Colonic mucosa (tissue), 4 donors: ENCODE results near the gene PARP11. TPM values are rescaled to one million over a fixed set of nuclear protein-coding genes. Genes with fewer than 3 reads are reported as not detected.

Experiments
- DNase-seq: peaks from one replicate; pipeline ENCODE4 v3.0.0-alpha.2; 2020
- H3K27ac ChIP-seq: fragments of 200-600 bp; one replicate; pipeline ENCODE4 v1.8.0; 2021
- H3K27me3 ChIP-seq: fragments of 200-600 bp; one replicate; pipeline ENCODE4 v1.8.0; 2021
- H3K36me3 ChIP-seq: fragments of 200-600 bp; one replicate; pipeline ENCODE4 v1.8.0; 2021
- H3K4me1 ChIP-seq: fragments of 200-600 bp; one replicate; pipeline ENCODE4 v1.8.0; 2021; ENCODE audit warnings: mild to moderate bottlenecking
- H3K4me3 ChIP-seq: fragments of 200-600 bp; one replicate; pipeline ENCODE4 v1.8.0; 2021
- H3K9ac ChIP-seq, 2 donors: one replicate each; pipeline ENCODE4 v1.7.0; 2013; ENCODE audit warnings: control low read depth in 2 of 2, low read depth in 2 of 2, low read length in 2 of 2
- H3K9me3 ChIP-seq: fragments of 200-600 bp; one replicate; pipeline ENCODE4 v1.8.0; 2021
- intact Hi-C: fragments of 100-400 bp; cut with DNase I; formaldehyde crosslinking; loops from one replicate; pipeline ENCODE4 v1.14.1; 2022
- total RNA-seq, 2 donors: library from RNA; stranded (reverse); fragmentation: NEBNext Ultra II Directional in 1 of 2; extraction: Animal tissue kit (Norgen Biotek cat#: 25700) in 1 of 2; gene quantifications; one replicate each; pipeline ENCODE4 v1.2.1, GENCODE V29; 2021
- TF ChIP-seq, protein P1 (sequence below): fragments of 200-600 bp; IDR thresholded peaks from one replicate; pipeline ENCODE4 v1.8.0; 2022; ENCODE audit warnings: antibody characterized with exemption, mild to moderate bottlenecking
- donor health status: healthy.
- donor health status: DM: no; HTN: no; CAD: no.
- donor health status: DM: no; HTN: no; CAD: no.

The PARP11 gene
- total RNA-seq, 2 donors from 2014 or later: 5.5 to 5.8 TPM

DNA sequence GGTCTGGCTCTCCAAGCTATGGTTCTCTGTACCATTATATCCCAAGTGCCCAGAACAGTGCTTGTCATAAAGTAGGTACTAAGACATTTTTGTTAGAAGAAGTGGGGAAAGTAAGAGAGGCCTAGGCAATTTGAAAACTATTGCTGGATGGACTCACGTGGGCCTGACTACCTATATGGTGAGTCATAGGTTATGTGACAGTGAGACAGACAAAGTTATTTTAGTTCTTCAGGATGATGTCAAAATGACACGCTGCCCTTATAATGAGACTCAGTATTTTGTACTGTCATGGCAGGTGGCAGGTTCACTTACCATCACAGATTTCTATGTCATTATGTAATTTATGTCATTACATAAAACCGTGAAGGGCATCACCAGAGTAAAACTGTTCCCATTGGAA, 53.1 kb downstream of the PARP11 start:
- Histone ChIP-seq H3K9ac (no peak overlapping the region), H3K36me3 (no peaks in the 10 kb centered on the region), H3K9me3 (no peaks in the 10 kb centered on the region), H3K27ac (no peak overlapping the region), H3K4me3 (no peak overlapping the region), H3K4me1 (no peaks in the 10 kb centered on the region), H3K27me3 (no peaks in the 10 kb centered on the region)
- intact Hi-C loops: no loop called here
- no peak for DNase-seq
- TF ChIP-seq, protein P1, sequence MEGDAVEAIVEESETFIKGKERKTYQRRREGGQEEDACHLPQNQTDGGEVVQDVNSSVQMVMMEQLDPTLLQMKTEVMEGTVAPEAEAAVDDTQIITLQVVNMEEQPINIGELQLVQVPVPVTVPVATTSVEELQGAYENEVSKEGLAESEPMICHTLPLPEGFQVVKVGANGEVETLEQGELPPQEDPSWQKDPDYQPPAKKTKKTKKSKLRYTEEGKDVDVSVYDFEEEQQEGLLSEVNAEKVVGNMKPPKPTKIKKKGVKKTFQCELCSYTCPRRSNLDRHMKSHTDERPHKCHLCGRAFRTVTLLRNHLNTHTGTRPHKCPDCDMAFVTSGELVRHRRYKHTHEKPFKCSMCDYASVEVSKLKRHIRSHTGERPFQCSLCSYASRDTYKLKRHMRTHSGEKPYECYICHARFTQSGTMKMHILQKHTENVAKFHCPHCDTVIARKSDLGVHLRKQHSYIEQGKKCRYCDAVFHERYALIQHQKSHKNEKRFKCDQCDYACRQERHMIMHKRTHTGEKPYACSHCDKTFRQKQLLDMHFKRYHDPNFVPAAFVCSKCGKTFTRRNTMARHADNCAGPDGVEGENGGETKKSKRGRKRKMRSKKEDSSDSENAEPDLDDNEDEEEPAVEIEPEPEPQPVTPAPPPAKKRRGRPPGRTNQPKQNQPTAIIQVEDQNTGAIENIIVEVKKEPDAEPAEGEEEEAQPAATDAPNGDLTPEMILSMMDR: no peak

DNA sequence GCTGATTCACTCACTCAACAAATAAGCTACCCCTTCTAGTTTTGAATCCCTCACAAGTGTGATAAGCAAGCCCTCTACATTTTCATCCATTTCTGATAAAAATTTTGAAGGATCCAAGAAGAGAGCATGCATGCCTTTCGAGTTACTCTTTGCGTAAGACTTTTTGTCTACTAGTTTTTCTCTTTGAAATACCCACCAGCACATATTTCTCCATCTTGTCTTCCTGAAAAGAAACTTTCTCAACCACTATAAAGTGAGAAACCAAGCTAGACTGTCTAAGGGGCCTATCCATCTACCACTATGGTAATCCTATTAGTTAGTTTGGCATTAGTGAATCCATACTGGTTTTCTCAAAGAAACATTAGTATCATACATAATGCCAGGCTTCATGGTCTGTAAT, 56.9 kb downstream of the PARP11 start:
- DNase-seq: no peak
- H3K27me3 ChIP-seq: no peaks in the 10 kb centered on the region
- TF ChIP-seq, protein P1: no peak
- H3K4me3 ChIP-seq: no peak overlapping the region
- intact Hi-C loops: no loop called here
- H3K9me3 ChIP-seq: no peaks in the 10 kb centered on the region
- no peaks in the 10 kb centered on the region for H3K36me3 ChIP-seq
- H3K27ac ChIP-seq: no peak overlapping the region
- no peaks in the 10 kb centered on the region for H3K4me1 ChIP-seq
- H3K9ac ChIP-seq: no peak overlapping the region

DNA sequence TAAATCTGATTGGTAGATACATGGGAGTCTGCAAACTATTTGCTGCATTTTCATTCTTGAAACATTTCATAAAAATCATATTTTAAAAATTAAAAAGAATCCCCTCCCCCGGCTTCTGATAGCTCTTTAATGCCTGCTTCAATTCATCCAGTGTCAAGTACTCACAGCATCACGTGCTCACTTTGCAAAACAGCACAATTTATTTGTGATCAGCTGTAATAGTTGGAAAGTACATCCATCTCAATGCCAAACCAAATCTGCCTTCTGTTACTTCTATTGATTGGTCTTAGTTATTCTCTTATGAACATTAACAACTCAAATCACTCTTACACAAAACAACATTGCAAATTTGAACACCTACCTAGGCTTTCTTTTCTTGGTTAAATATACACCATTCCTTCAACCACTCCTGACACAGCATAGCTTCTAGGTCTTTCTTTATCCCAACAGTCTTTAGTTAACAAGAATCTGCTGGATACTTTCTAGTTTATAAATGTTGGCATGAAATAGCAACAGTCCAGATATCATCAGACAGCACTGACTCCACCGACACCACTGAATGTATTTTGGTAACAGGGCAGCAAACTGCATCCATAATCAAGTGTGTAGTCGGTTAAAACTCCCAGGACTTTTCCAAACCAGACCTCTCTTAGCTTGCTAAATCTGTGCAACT, 58.0 kb downstream of the PARP11 start:
- H3K4me1 ChIP-seq: no peaks in the 10 kb centered on the region
- intact Hi-C loops: no loop called here
- no peaks in the 10 kb centered on the region for H3K27me3 ChIP-seq
- no peak overlapping the region for H3K4me3 ChIP-seq
- no peaks in the 10 kb centered on the region for H3K36me3 ChIP-seq
- DNase-seq: no peak
- no peak overlapping the region for H3K27ac ChIP-seq
- no peaks in the 10 kb centered on the region for H3K9me3 ChIP-seq
- TF ChIP-seq, protein P1: no peak
- no peak overlapping the region for H3K9ac ChIP-seq

DNA sequence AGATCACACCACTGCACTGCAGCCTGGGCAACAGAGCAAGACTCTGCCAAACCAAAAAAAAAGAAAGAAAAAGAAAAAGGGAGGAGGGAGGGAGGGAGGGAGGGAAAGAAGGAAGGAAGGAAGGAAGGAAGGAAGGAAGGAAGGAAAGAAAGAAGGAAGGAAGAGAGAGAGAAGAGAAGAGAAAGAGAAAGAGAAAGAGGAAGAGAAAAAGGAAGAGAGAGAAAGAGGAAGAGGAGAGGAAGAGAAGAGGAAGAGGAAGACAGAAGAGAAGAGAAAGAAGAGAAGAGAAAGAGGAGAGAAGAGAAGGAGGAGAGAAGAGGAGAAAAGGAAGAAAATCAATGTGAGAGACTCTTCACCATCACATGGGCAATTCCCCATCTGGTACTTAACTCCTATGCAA, 62.7 kb downstream of the PARP11 start:
- TF ChIP-seq, protein P1: no peak
- Histone ChIP-seq H3K4me3 (no peak overlapping the region), H3K4me1 (no peaks in the 10 kb centered on the region), H3K27ac (no peak overlapping the region), H3K9ac (no peak overlapping the region), H3K36me3 (no peaks in the 10 kb centered on the region), H3K27me3 (no peaks in the 10 kb centered on the region), H3K9me3 (no peaks in the 10 kb centered on the region)
- no peak for DNase-seq
- intact Hi-C loops: no loop called here

DNA sequence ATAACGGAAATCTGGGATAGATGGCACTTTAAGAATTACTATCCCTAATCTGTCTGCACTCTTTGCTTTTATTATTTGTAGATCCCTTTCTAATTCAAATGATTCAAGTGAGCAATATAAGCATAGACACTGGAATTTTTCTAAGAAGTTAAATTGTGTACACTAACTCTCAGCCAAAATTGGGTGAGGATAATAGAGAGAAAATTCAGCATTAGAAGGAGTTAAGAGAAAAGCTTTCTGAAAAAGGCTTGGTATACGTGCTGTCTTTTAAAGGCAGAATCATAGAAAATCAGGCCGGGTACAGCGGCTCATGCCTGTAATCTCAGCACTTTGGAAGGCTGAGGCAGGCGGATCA, 63.2 kb downstream of the PARP11 start:
- H3K4me1 ChIP-seq: no peaks in the 10 kb centered on the region
- TF ChIP-seq, protein P1: no peak
- intact Hi-C loops: no loop called here
- H3K9ac ChIP-seq: no peak overlapping the region
- no peaks in the 10 kb centered on the region for H3K27me3 ChIP-seq
- H3K36me3 ChIP-seq: no peaks in the 10 kb centered on the region
- no peak for DNase-seq
- H3K4me3 ChIP-seq: no peak overlapping the region
- H3K9me3 ChIP-seq: no peaks in the 10 kb centered on the region
- H3K27ac ChIP-seq: no peak overlapping the region
